IgD-negative memory B cell (primary cell): ENCODE measurements around the gene WASF3. TPM values are rescaled to one million over a fixed set of nuclear protein-coding genes. Genes with fewer than 3 reads are reported as not detected.

Source experiments
- H3K27ac Mint-ChIP-seq, 3 donors: one replicate each; pipeline ENCODE4 v1.8.0; 2020 to 2022; ENCODE audit warnings: mild to moderate bottlenecking in 3 of 3, mixed read lengths in 3 of 3, moderate library complexity in 1 of 3
- H3K27me3 Mint-ChIP-seq: one replicate; pipeline ENCODE4 v1.8.0; 2021; ENCODE audit warnings: mixed read lengths
- H3K36me3 Mint-ChIP-seq: one replicate; pipeline ENCODE4 v1.8.0; 2020; ENCODE audit warnings: mild to moderate bottlenecking, mixed read lengths
- H3K4me1 Mint-ChIP-seq, 3 donors: one replicate each; pipeline ENCODE4 v1.8.0; 2020 to 2022; ENCODE audit warnings: mixed read lengths in 3 of 3, mild to moderate bottlenecking in 1 of 3
- H3K4me3 Mint-ChIP-seq, 4 donors: one replicate each; pipeline ENCODE4 v1.8.0; 2020 to 2022; ENCODE audit warnings: mild to moderate bottlenecking in 4 of 4, mixed read lengths in 4 of 4, moderate library complexity in 3 of 4
- H3K9me3 Mint-ChIP-seq, 3 donors: one replicate each; pipeline ENCODE4 v1.8.0; 2020 to 2021; ENCODE audit warnings: mixed read lengths in 3 of 3, mild to moderate bottlenecking in 1 of 3
- polyA plus RNA-seq: library from polyadenylated mRNA; unstranded; fragments of 300-500 nt; fragmentation: Illumina TruSeq; gene quantifications from one replicate; pipeline ENCODE4 v1.2.3, GENCODE V29; 2021

The WASF3 gene
- polyA plus RNA-seq, 1 donor from 2014 or later: not detected

DNA sequence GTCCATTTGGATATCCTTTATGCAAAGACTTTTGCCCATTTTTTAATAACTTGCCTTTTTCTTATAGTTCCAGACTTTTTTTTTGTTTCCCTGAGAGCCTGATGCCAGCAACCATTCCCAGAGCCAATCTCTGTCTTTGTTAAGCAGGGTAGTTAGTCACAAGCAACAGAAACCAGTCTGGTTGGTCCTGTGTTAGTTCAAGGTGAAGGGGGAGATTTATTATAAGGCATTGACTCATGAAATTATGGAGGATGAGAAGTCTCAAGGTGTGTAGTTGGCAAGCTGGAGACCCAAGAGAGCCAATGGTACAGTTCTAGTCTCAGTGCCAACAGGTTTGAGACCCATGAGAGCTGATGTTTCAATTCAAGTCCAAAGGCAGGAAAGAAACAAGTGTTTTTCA, 170.2 kb downstream of the WASF3 start:
- Mint-ChIP-seq H3K4me1 (no peaks in the 10 kb centered on the region), H3K9me3 (peaks cover 0 to 2% (median 0%) of the 10 kb centered on the region in 3 donors), H3K27ac (no peak overlapping the region)

GRCh38 chr13:26735677-26736076, 178.2 kb downstream of the WASF3 start:
- Mint-ChIP-seq H3K4me1 (peaks cover 0 to 1% (median 0%) of the 10 kb centered on the region in 3 donors), H3K4me3 (no peak overlapping the region), H3K36me3 (no peaks in the 10 kb centered on the region), H3K9me3 (peaks cover 5 to 17% (median 11%) of the 10 kb centered on the region in 3 donors), H3K27ac (no peak overlapping the region), H3K27me3 (peaks cover 9% of the 10 kb centered on the region)

More for the DNA sequence above, 170.2 kb downstream of the WASF3 start:
- no peak overlapping the region for H3K4me3 Mint-ChIP-seq
- H3K27me3 Mint-ChIP-seq: peaks cover 6% of the 10 kb centered on the region
- H3K36me3 Mint-ChIP-seq: no peaks in the 10 kb centered on the region

Other genes starting within 250 kb of the WASF3 start
- not detected for gene GPR12, start 203.1 kb downstream of the WASF3 start, polyA plus RNA-seq